DND-41 (cell line): ENCODE measurements around the gene ACKR3.

Experiments used
- ATAC-seq: fragments of 200-7000 bp; cut with Tn5 transposase; 3 replicates; pipeline ENCODE4 v1.9.1; 2021; ENCODE audit warnings: low read depth; ENCODE audit not compliant: insufficient read depth
- DNase-seq: peaks from one replicate; pipeline ENCODE4 v3.0.0-alpha.2; 2020
- H2AFZ ChIP-seq: 2 replicates; pipeline ENCODE4 v1.6.0; 2012; ENCODE audit warnings: low read depth, low read length
- H3K27ac ChIP-seq: 2 replicates; pipeline ENCODE4 v1.5.1; 2012; ENCODE audit warnings: low read length, inconsistent platforms
- H3K27me3 ChIP-seq: fragments of 200-600 bp; sonication (generic); 2 replicates; pipeline ENCODE4 v1.6.0; 2012; ENCODE audit warnings: low read length, mild to moderate bottlenecking, inconsistent platforms; ENCODE audit not compliant: insufficient read depth, poor library complexity
- H3K36me3 ChIP-seq: 2 replicates; pipeline ENCODE4 v1.5.1; 2012; ENCODE audit warnings: low read length, inconsistent platforms; ENCODE audit not compliant: insufficient read depth
- H3K4me1 ChIP-seq: 2 replicates; pipeline ENCODE4 v1.5.1; 2012; ENCODE audit warnings: mild to moderate bottlenecking, low read length; ENCODE audit not compliant: insufficient read depth
- H3K4me2 ChIP-seq: 2 replicates; pipeline ENCODE4 v1.6.0; 2012; ENCODE audit warnings: mild to moderate bottlenecking, moderate library complexity, low read length, inconsistent platforms; ENCODE audit not compliant: insufficient read depth
- H3K4me3 ChIP-seq, 2 experiments: fragments of 200-600 bp in 1 of 2; shearing (Covaris generic) in 1 of 2; 2 replicates each; pipeline ENCODE4 v1.5.1; 2012 to 2016; ENCODE audit warnings: inconsistent platforms in 2 of 2, low read length in 2 of 2, mild to moderate bottlenecking in 2 of 2, low read depth in 1 of 2, moderate library complexity in 1 of 2
- H3K79me2 ChIP-seq: 2 replicates; pipeline ENCODE4 v1.6.0; 2012; ENCODE audit warnings: low read length, inconsistent platforms; ENCODE audit not compliant: insufficient read depth
- H3K9ac ChIP-seq: 2 replicates; pipeline ENCODE4 v1.6.0; 2012; ENCODE audit warnings: low read depth, mild to moderate bottlenecking, inconsistent platforms, low read length, moderate library complexity
- H3K9me3 ChIP-seq: 2 replicates; pipeline ENCODE4 v1.5.1; 2012; ENCODE audit warnings: low read length, moderate library complexity, mild to moderate bottlenecking, inconsistent platforms; ENCODE audit not compliant: insufficient read depth, severe bottlenecking
- H4K20me1 ChIP-seq: 2 replicates; pipeline ENCODE4 v1.6.0; 2012; ENCODE audit warnings: low read length; ENCODE audit not compliant: insufficient read depth
- CTCF ChIP-seq: IDR thresholded peaks from 2 replicates; pipeline ENCODE4 v1.5.1; 2012; ENCODE audit warnings: borderline replicate concordance, low read length, moderate library complexity, mild to moderate bottlenecking; ENCODE audit not compliant: poor library complexity, severe bottlenecking; ENCODE audit errors: extremely low read depth
- EZH2 ChIP-seq: IDR thresholded peaks from 3 replicates; pipeline ENCODE4 v1.6.1; 2012; ENCODE audit warnings: borderline replicate concordance, low read depth, mild to moderate bottlenecking, moderate library complexity, low read length, inconsistent platforms; ENCODE audit not compliant: severe bottlenecking

ACKR3 gene

DNA sequence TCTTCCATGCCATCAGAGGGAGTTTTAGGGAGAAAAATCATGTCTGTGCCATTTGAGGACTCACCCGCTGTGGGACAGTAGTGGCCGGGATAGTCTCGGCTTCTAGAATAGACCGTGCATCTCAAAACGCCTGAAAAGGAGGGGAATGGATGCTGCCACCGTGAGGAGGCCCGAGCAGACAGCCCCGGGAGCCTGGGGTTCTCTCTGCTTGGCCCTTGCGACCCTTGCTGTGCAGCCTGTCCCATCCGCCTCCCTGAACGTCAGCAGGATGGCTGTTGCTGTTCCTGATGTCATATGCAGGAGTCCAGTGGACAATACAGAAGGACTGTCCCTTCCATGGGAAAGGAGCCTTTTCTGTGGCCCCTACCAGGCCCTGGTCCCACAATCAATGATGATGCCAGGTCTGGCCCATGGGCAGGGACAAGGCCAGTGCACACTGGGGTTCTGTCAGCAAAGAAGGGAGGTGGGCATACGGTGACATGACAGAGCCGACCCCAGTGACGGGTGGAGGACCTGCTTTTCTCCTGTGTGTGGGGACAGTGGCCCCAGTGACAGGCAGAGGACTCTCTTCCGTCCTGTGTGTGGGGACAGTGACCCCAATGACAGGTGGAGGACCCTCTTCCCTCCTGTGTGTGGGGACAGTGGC is 58.8 kb downstream of the ACKR3 start:
- peaks cover 4% of the 10 kb centered on the region for H3K27me3 ChIP-seq
- no peak for ATAC-seq
- no peak overlapping the region for H3K4me2 ChIP-seq
- peaks cover 3% of the 10 kb centered on the region; the same call in 1 of the 2 replicates for H3K4me1 ChIP-seq
- no peak overlapping the region for H2AFZ ChIP-seq
- no peak for TF ChIP-seq EZH2
- no peaks in the 10 kb centered on the region for H3K79me2 ChIP-seq
- H3K9me3 ChIP-seq: no peaks in the 10 kb centered on the region
- no peaks in the 10 kb centered on the region for H3K36me3 ChIP-seq
- no peak overlapping the region for H3K4me3 ChIP-seq
- 0 out of 2 replicates have a peak, but pooled peaks cover 3% of the 10 kb centered on the region for H4K20me1 ChIP-seq
- H3K27ac ChIP-seq: no peak overlapping the region
- no peak for DNase-seq
- H3K9ac ChIP-seq: no peak overlapping the region

GRCh38 chr2:236628981-236629605 is 59.5 kb downstream of the ACKR3 start:
- H3K27me3 ChIP-seq: peaks cover 4% of the 10 kb centered on the region
- H4K20me1 ChIP-seq: 0 out of 2 replicates have a peak, but pooled peaks cover 3% of the 10 kb centered on the region
- no peak overlapping the region for H2AFZ ChIP-seq
- TF ChIP-seq EZH2: no peak
- no peak for TF ChIP-seq CTCF
- DNase-seq (no peak), ATAC-seq (no peak)
- no peaks in the 10 kb centered on the region for H3K36me3 ChIP-seq
- no peaks in the 10 kb centered on the region for H3K9me3 ChIP-seq
- H3K4me3 ChIP-seq: no peak overlapping the region
- no peak overlapping the region for H3K9ac ChIP-seq
- H3K27ac ChIP-seq: no peak overlapping the region
- no peak overlapping the region for H3K4me2 ChIP-seq
- H3K79me2 ChIP-seq: no peaks in the 10 kb centered on the region
- peaks cover 3% of the 10 kb centered on the region; the same call in 1 of the 2 replicates for H3K4me1 ChIP-seq

DNA sequence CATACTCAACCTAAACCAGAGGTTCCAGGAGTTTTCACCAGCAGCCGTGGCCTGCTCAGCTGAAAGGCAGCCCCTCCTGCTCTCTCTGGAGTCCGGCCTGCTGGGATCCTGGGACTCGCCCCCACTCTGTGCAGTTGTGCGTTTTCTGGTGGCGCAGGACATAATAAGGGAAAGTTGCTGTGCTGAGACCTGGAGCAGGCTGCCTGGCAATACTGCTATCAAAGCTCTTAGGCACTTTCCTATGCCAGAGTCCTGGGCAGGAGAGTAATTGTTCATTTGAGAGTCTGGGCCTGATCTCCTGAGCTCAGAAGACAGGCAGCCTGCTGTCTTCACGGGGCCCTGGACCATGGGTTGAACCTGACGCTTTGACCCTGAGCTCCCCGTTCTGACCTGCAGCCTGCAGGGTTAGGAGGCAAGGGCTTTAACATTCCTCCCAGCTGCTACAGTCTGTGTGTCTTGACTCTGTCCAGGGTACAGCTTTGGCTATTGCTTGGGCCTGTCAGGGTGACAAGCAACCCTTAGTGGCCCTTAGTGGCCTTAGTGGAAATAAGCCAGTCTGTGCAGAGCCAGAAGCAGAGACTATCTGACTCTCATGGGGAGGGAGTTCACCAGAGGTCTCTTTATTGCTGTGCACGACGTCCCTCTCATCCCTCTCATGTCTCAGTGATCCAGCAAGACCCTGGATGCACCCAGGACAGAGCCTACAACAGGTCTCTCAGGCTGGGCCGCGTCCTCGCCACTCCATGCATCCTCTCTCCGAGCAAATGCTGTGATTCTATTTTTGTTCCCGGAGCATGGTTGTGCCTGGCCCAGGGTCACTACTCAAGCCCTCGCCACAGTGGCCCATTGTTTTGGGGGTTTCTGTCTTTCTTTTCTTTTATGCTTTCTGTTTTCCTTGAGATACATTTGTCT is 60.6 kb downstream of the ACKR3 start:
- no peak for DNase-seq
- Histone ChIP-seq H3K36me3 (no peaks in the 10 kb centered on the region), H3K4me1 (peaks cover 3% of the 10 kb centered on the region; the same call in 1 of the 2 replicates), H3K9ac (no peak overlapping the region), H2AFZ (no peak overlapping the region), H3K4me2 (no peak overlapping the region), H3K27me3 (peaks cover 4% of the 10 kb centered on the region), H3K27ac (no peak overlapping the region), H4K20me1 (0 out of 2 replicates have a peak, but pooled peaks cover 3% of the 10 kb centered on the region), H3K9me3 (no peaks in the 10 kb centered on the region), H3K4me3 (no peak overlapping the region), H3K79me2 (no peaks in the 10 kb centered on the region)
- no peak for ATAC-seq
- TF ChIP-seq EZH2 (no peak), CTCF (no peak)
